ENCODE results near the gene COL5A3.
"Not testable (repeated sequence)": the region's sequence is repeated elsewhere in the genome, so short reads cannot be mapped to it uniquely, and the experiment has no call there.

Gene COL5A3

GRCh38 chr19:10010247-10010691 is at the start of gene COL5A3:
TSS of gene COL5A3 (minus strand) at chr19:10010504. CDS start at chr19:10010385, 119 bp downstream.
- DNase-seq (ENCODE audit: insufficient read length, low spot score) (no peak), FAIRE-seq (no peak)

DNA sequence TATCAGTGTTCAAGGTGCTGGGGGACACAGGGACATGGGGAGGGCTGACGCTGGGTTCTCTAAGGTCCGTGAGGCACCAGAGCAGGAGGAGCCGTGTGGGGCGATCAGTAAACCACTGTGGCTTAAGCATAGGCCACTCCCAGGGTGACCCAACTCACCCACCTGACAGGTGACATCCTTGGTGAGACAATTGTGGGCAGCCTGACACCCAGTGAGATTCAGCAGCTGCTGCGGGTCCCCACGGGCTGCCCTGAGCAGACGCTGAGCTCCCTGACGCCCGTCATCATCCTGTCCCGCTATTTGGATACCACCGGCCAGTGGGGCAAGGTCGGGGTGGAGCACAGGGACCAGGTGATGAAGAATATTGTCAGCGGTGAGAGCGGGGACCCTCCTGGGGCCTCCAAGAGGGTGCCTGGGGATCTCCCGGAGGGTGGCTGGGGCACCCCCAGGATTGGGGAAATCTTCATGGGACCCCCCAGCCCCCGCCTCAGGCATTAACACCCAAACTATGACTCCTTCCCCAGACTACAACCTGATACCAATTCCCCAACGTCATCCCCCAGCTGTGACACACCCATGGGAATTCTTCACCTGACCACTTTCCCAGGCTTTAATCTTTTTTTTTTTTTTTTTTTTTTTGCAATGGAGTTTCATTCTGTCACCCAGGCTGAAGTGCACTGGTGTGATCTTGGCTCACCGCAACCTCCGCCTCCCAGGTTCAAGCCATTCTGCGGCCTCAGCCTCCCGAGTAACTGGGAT is 42.5 kb upstream of the COL5A3 start:
- DNase-seq (ENCODE audit: insufficient read length, low spot score), result no peak
- no peak for FAIRE-seq

DNA sequence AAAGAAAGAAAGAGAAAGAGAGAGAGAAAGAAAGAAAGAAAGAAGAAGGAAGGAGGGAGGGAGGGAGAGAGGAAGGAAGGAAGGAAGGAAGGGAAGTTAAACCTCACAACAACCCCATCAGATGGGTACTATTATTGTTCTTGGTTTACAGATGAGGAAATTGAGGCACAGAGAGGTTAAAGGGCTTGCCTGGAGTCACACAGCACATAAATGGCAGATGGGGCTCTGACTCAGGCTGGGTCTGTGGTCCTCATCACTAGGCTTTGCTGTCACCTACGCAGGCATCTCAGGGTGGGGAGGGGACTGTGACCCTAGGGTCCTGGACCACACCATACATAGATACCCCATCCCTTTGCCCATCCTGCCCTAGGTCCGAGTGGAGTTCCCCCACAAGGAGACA is 39.3 kb upstream of the COL5A3 start:
- no peak for FAIRE-seq
- no peak for DNase-seq (ENCODE audit: insufficient read length, low spot score)

GRCh38 chr19:10045371-10045770 is 35.1 kb upstream of the COL5A3 start:
- no peak for FAIRE-seq
- no peak for DNase-seq (ENCODE audit: insufficient read length, low spot score)

DNA sequence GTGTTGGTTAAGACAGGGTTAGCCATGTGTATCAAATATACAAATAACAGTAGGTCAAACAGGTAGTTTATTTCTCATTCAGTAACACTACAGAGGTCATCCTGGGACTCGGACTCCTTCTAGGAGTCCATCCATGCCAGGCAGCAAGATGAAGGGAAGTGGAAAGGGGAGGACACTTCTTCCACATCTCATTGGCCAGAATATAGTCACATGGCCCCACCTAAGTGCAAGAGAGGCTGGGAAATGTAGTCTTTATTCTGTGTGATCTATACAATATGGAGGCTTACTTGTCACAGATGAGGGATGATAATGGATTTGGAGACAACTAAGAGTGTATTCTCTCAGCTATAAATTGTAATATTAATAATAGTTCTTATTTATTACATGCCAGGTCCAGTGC is 34.1 kb upstream of the COL5A3 start:
- no peak for DNase-seq (ENCODE audit: insufficient read length, low spot score)
- no peak for FAIRE-seq

- DNase-seq (ENCODE audit: insufficient read length, low spot score), result no peak
These were observed 33.1 kb upstream of the COL5A3 start for GRCh38 chr19:10043286-10043927.

GRCh38 chr19:10037809-10038208 is 27.5 kb upstream of the COL5A3 start:
- FAIRE-seq, result no peak
- DNase-seq (ENCODE audit: insufficient read length, low spot score), result no peak

More at GRCh38 chr19:10043286-10043927, 33.1 kb upstream of the COL5A3 start:
- no peak for FAIRE-seq

DNA sequence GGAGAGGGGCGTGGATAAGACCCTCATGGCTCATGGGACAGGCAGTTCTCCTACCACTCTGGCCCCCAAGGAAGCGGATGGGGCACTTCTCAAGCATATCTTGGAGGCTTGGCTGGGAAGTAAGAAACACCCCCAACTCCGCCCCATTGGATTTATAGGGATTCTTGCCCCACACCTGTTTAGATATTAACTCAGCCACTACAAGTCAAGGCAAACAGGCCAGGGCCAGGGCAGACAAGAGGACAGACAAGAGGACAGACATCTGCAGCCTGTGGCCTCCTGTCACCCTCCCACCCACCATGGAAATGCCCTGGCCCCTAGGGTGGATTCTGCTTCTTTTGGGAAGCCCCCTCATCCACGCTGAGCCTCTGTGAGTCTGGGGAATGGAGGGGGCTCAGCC is 27.1 kb upstream of the COL5A3 start:
- FAIRE-seq (no peak), DNase-seq (ENCODE audit: insufficient read length, low spot score) (no peak)

- no peak for DNase-seq (ENCODE audit: insufficient read length, low spot score)
- FAIRE-seq, result no peak
These were observed 26.3 kb upstream of the COL5A3 start for GRCh38 chr19:10036601-10037071.

- no peak for FAIRE-seq
- DNase-seq (ENCODE audit: insufficient read length, low spot score), result no peak
These were observed 23.3 kb upstream of the COL5A3 start for GRCh38 chr19:10033614-10034013.

DNA sequence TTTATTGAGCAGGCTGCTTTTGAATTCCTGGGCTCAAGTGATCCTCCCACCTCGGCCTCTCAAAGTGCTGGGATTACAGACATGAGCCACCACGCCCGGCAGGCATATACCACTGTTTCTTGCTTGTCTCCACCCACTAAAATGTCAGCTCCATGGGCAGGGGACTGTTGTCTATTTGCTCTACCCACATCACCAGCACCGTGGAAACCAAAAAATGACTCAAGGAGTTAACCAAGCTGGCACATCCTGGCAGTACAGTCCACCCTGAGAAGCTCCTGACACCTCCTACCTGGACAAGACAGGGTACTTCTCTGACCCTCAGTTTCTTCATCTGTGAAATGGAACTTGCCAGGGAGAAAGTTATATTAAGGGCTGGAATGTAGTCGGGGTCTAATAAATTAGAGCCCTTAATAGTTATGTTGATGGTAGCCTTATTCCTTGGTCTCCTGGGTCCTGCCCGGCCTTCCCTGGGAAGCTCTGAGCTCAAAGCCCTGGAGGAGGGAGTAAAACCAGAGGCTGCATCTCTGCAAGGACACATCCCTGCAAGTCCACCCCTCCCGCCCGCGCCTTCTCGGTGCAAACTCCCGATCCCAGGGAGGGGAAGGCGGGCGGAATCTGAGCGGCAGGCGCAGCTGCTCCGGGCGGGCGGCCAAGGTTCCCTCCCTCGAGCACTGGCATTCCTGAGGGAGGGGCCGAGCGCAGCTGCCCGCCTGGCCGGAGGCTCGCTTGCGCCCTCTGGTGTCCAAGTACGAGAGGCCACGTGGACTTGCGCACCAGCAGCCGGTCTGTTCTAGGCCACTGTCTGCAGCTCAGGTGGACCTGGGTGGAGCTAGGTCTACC is 17.1 kb upstream of the COL5A3 start:
- FAIRE-seq (no peak), DNase-seq (ENCODE audit: insufficient read length, low spot score) (peak; percentile 93)

DNA sequence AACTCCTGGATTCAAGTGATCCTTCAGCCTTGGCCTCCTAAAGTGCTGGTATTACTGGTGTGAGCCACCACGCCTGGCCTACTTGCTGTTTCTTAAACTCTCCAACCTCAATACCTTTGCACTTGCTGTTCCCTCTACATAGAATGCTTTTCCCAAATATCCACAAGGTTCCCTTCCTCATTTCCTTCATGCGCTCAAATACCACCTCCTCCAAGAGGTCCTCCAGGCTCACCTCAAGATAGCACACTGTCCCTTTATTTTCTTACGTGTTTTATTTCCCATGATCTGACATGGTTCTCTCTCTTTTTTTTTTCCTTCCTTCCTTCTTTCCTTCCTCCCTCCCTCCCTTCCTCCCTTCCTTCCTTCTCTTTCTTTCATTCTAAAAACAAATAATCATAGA is 16.4 kb upstream of the COL5A3 start:
- no peak for FAIRE-seq
- no peak for DNase-seq (ENCODE audit: insufficient read length, low spot score)

GRCh38 chr19:10023096-10023495 is 12.8 kb upstream of the COL5A3 start:
- not testable (repeated sequence) for FAIRE-seq; DNase-seq (ENCODE audit: insufficient read length, low spot score)

- DNase-seq (ENCODE audit: insufficient read length, low spot score) (no peak), FAIRE-seq (no peak)
These were observed 11.6 kb upstream of the COL5A3 start for GRCh38 chr19:10021863-10022262.

DNA sequence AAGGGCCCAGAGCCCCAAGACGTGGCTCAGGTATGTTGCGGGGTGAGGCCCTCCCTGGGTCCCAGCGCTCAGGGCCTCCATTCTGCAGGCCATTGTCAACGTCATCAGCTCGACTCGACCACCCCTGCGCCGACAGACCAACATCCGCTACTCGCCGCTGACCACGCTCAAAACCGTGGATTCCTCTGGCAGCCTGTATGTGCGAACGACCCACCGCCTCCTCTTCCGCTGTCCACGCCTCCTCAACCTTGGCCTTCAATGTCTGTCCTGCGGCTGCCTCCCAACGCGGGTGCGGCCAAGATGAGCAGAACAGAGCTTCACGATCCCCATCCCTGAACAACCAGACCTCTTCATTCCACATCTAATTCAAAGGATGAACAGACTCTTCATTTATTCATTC is 11.1 kb upstream of the COL5A3 start:
- FAIRE-seq (no peak), DNase-seq (ENCODE audit: insufficient read length, low spot score) (no peak)

- FAIRE-seq (no peak), DNase-seq (ENCODE audit: insufficient read length, low spot score) (no peak)
These were observed 10.5 kb upstream of the COL5A3 start for GRCh38 chr19:10020851-10021250.

DNA sequence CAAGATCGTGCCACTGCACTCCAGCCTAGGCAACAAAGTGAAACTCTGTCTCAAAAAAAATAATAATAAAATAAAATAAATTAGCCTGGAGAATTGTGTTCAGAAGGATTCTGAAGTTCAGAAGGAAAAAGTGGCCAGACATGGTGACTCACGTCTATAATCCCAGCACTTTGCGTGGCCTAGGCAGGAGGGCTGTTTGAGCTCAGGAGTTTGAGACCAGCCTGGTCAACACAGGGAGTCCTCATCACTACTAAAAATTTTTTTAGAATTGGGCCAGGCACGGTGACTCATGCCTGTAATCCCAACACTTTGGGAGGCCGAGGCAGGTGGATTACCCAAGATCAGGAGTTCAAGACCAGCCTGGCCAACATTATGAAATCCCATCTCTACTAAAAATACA is 8.9 kb upstream of the COL5A3 start:
- DNase-seq (ENCODE audit: insufficient read length, low spot score) (no peak), FAIRE-seq (no peak)

DNA sequence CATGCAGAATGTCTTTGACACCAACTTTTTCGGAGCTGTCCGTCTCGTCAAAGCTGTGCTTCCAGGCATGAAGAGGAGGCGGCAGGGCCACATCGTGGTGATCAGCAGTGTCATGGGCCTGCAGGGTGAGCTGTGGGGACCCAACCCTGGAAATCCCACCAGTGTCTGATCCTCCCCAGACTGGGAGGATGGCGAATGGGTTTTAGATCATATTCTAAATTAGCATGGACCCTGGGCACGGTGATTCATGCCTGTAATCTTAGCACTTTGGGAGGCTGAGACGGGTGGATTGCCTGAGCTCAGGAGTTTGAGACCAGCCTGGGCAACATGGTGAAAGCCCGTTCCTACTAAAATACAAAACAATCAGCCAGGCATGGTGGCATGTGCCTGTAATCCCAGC is 8.5 kb upstream of the COL5A3 start:
- no peak for FAIRE-seq
- DNase-seq (ENCODE audit: insufficient read length, low spot score), result no peak

DNA sequence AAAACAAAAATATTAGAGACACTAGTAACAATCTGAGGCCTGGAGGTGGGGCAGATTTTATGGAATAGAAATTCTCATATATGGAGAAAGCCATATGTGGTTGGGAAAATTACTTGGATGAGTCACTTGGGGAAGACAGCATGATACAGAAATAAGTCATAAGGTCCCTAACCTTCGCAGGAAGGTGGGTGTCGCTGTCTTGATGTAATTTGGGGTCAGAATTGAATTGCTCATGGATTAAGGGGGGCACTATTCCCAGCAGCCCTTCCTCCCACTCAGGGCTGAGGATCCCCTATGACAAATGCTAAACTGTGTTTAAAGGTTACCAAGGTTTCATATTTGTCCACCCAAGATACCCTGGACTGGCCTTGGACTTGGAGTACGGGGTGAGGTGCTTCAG is 8.0 kb upstream of the COL5A3 start:
- no peak for FAIRE-seq
- no peak for DNase-seq (ENCODE audit: insufficient read length, low spot score)

GRCh38 chr19:10013834-10014618 is 3.7 kb upstream of the COL5A3 start:
- FAIRE-seq (no peak), DNase-seq (ENCODE audit: insufficient read length, low spot score) (no peak)

- no peak for DNase-seq (ENCODE audit: insufficient read length, low spot score)
- FAIRE-seq, result no peak
These were observed 3.0 kb upstream of the COL5A3 start, which contains the start of gene RDH8 for GRCh38 chr19:10013316-10013715. TSS of gene RDH8 (plus strand) at chr19:10013483. CDS start at chr19:10013498, 15 bp downstream.

Measured in GM19239 (cell line).